Measurements from ENCODE around the gene MED14. TPM values are rescaled to one million over a fixed set of nuclear protein-coding genes. Genes with fewer than 3 reads are reported as not detected.

Gene MED14
- total and polyA plus RNA-seq, 10 of the 15 experiments (the other 5 are each of a cell fraction or from before 2014, with no cell fraction given): 8.8 to 99.4 (median 29.4) TPM

DNA sequence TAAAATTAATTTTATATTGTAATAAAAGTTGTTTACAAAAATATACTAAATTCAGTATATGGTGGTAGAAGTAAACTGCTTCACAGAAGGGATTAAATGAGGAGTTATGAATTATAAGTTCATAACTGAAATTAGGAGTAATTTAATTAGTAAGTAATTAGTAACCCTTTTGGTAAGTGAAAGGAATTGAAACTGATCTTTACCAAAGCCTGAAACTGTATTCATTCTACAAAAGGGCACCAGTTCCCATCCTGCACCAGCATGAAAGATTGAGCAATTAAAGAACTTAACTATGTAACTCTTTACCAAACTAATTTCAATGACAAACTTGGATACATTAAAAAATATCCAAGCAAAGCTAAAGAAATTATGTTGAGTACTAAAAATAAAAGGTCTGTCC lies 8.2 kb downstream of the MED14 start:
- Histone ChIP-seq H3K36me3 (ENCODE audit: control insufficient read depth in 2 of 2, insufficient read depth in 2 of 2, low read length in 1 of 2) (0 out of 4 replicates have a peak, but pooled peaks cover 0 to 5% of the 10 kb centered on the region in 2 experiments), H3K4me1 (ENCODE audit: control insufficient read depth, insufficient read depth, low read length) (no peaks in the 10 kb centered on the region), H3K27me3 (replicated peaks in 1 of 2; ENCODE audit: control insufficient read depth in 2 of 2, insufficient read depth in 2 of 2, low read length in 1 of 2) (no peaks in the 10 kb centered on the region), H3K4me3 (no peak overlapping the region), H3K4me2 (ENCODE audit: control insufficient read depth, insufficient read depth) (no peak overlapping the region), H3K79me2 (ENCODE audit: control insufficient read depth, insufficient read depth, low read length) (peaks cover 52% of the 10 kb centered on the region), H2AFZ (ENCODE audit: control insufficient read depth, low read depth, low read length) (no peak overlapping the region), H3K9me3 (replicated peaks; ENCODE audit: control insufficient read depth, insufficient read depth, low read length) (no peaks in the 10 kb centered on the region), H3K9ac (ENCODE audit: control insufficient read depth, insufficient read depth, low read length) (no peak overlapping the region), H4K20me1 (ENCODE audit: control insufficient read depth, insufficient read depth) (no peaks in the 10 kb centered on the region; the same call in 1 of the 2 replicates), H3K27ac (ENCODE audit: control insufficient read depth, insufficient read depth) (no peak overlapping the region)
- DNase-seq (ENCODE audit: low read depth, low spot score) (no peak), FAIRE-seq (no peak), ATAC-seq (peak; percentile 60)
- TF ChIP-seq SREBF2 (IDR thresholded peaks at IDR 0.05; ENCODE audit: low read length) (no peak), MTA2 (IDR thresholded peaks at IDR 0.05; ENCODE audit: low read depth) (peak; percentile 79), SPI1 (IDR thresholded peaks at IDR 0.05; ENCODE audit: borderline replicate concordance, insufficient read depth, low read depth, low read length) (no peak), ZNF24 (IDR thresholded peaks at IDR 0.05) (0 out of 2 replicates have a peak, but pooled peaks have one; percentile 29), JUNB (IDR thresholded peaks at IDR 0.05) (peak; percentile 14; the same call in 1 of the 2 replicates)
- no TSS peak for BruUV-seq (replicated peaks)
- intact Hi-C loops (cut with micrococcal nuclease; ENCODE audit: unreplicated experiment) (no loop called here), in situ Hi-C loops (cut with MboI) (no loop called here)
- ChIA-PET CTCF (interaction anchor here (1.1 to 3.3 kb wide), 2 partner anchors 75 to 183 kb away, joined by 4 to 11 read pairs; no protein-coding TSS in a partner anchor), POLR2A (interaction anchor here (0.5 to 1.5 kb wide), 3 partner anchors 9 to 454 kb away, joined by 4 to 5 read pairs (median 5); no protein-coding TSS in a partner anchor), RAD21 (ENCODE audit: unreplicated experiment) (interaction anchor here (0.6 to 1.1 kb wide), 4 partner anchors 22 to 183 kb away, joined by 3 to 4 read pairs (median 3); no protein-coding TSS in a partner anchor), SMC1A (ENCODE audit: uncharacterized antibody, unreplicated experiment) (interaction anchor here (1.1 to 1.5 kb wide), 5 partner anchors 9 to 127 kb away, joined by 3 to 5 read pairs (median 3); no protein-coding TSS in a partner anchor)

DNA sequence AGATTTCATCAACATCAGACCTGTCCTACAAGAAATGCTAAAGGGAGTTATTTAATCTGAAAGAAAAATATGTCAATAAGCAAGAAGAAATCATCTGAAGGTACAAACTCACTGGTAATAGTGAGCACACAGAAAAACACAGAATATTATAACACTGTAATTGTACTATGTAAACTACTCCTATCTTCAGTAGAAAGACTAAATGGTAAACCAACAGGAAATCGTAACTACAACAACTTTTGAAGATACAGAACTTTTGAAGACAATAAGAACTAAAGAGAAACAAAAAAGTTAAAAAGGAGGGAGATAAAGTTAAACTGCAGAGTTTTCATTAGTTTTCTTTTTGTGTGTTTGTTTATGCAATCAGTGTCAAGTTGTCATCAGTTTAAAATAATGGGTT lies 12.4 kb downstream of the MED14 start:
- Histone ChIP-seq H3K4me3 (no peak overlapping the region), H3K4me1 (ENCODE audit: control insufficient read depth, insufficient read depth, low read length) (no peaks in the 10 kb centered on the region), H3K9ac (ENCODE audit: control insufficient read depth, insufficient read depth, low read length) (no peak overlapping the region), H3K27ac (ENCODE audit: control insufficient read depth, insufficient read depth) (no peak overlapping the region), H3K9me3 (replicated peaks; ENCODE audit: control insufficient read depth, insufficient read depth, low read length) (no peaks in the 10 kb centered on the region; the same call in 2 of the 3 replicates), H3K79me2 (ENCODE audit: control insufficient read depth, insufficient read depth, low read length) (peaks cover 31% of the 10 kb centered on the region), H2AFZ (ENCODE audit: control insufficient read depth, low read depth, low read length) (no peak overlapping the region), H3K4me2 (ENCODE audit: control insufficient read depth, insufficient read depth) (no peak overlapping the region), H3K27me3 (replicated peaks in 1 of 2; ENCODE audit: control insufficient read depth in 2 of 2, insufficient read depth in 2 of 2, low read length in 1 of 2) (no peaks in the 10 kb centered on the region), H4K20me1 (ENCODE audit: control insufficient read depth, insufficient read depth) (no peaks in the 10 kb centered on the region), H3K36me3 (ENCODE audit: control insufficient read depth in 2 of 2, insufficient read depth in 2 of 2, low read length in 1 of 2) (peaks cover 6 to 7% of the 10 kb centered on the region in 2 experiments; a peak in 3 of 4 replicates)
- BruUV-seq (replicated peaks): no TSS peak
- CTCF ChIA-PET: no interaction called here
- RAD21 ChIA-PET (ENCODE audit: unreplicated experiment): no interaction called here
- WGBS (ENCODE audit: insufficient coverage, insufficient replicate concordance, low lambda C conversion rate, missing lambda C conversion rate): 89% methylated on average over 1 of the region's 1 CpG
- in situ Hi-C loops (cut with MboI) (no loop called here), intact Hi-C loops (cut with micrococcal nuclease; ENCODE audit: unreplicated experiment) (no loop called here)
- SMC1A ChIA-PET (ENCODE audit: uncharacterized antibody, unreplicated experiment): no interaction called here
- DNase-seq (ENCODE audit: low read depth, low spot score): no peak
- POLR2A ChIA-PET: no interaction called here
- no peak for FAIRE-seq
- TF ChIP-seq ESRRA (IDR thresholded peaks at IDR 0.05; ENCODE audit: low read length) (no peak), JUNB (IDR thresholded peaks at IDR 0.05) (no peak), SREBF1 (IDR thresholded peaks at IDR 0.05; ENCODE audit: low read length) (no peak), MYC (IDR thresholded peaks at IDR 0.05; ENCODE audit: insufficient read depth, insufficient read length, insufficient replicate concordance, low read length, severe bottlenecking) (no peak), ZNF217 (IDR thresholded peaks at IDR 0.05) (no peak), ASH2L (IDR thresholded peaks at IDR 0.05; ENCODE audit: borderline replicate concordance, low read depth) (no peak), POLR2A (IDR thresholded peaks at IDR 0.05; ENCODE audit: low read depth, low read length) (no peak), CHD1 (IDR thresholded peaks at IDR 0.05; ENCODE audit: low read depth, low read length) (no peak), NR2C2 (IDR thresholded peaks at IDR 0.05; ENCODE audit: borderline replicate concordance, control insufficient read depth, insufficient read length, low read depth) (no peak), BHLHE40 (IDR thresholded peaks at IDR 0.05; ENCODE audit: borderline replicate concordance in 1 of 2, low read depth in 2 of 2, low read length in 1 of 2) (no peak)
- no peak for ATAC-seq

All from GM12878 (cell line).